SK-N-MC (cell line): ENCODE results near the gene PACRG.

Experiments
- DNase-seq: peaks from one replicate; pipeline ENCODE4 v3.0.0-alpha.2; 2011; ENCODE audit warnings: low read depth, low spot score
- H3K27ac ChIP-seq: fragments of 200-600 bp; sonication (generic); 2 replicates; pipeline ENCODE4 v1.5.1; 2016; ENCODE audit warnings: mixed run types
- H3K36me3 ChIP-seq: fragments of 200-600 bp; sonication (generic); 2 replicates; pipeline ENCODE4 v1.6.1; 2017; ENCODE audit warnings: antibody characterized with exemption, low read length, mixed read lengths; ENCODE audit not compliant: insufficient read depth
- H3K4me3 ChIP-seq: fragments of 200-600 bp; sonication (generic); 2 replicates; pipeline ENCODE4 v1.5.1; 2016
- H3K9ac ChIP-seq: fragments of 200-600 bp; sonication (generic); 2 replicates; pipeline ENCODE4 v1.8.0; 2017; ENCODE audit warnings: mixed run types, mixed read lengths; ENCODE audit not compliant: insufficient read length
- H3K9me3 ChIP-seq: fragments of 200-600 bp; sonication (generic); 2 replicates; pipeline ENCODE4 v1.6.1; 2017; ENCODE audit warnings: low read depth, mild to moderate bottlenecking, antibody characterized with exemption, low read length, moderate library complexity, mixed read lengths
- EZH2 ChIP-seq: fragments of 200-600 bp; sonication (generic); IDR thresholded peaks from one replicate; pipeline ENCODE4 v1.6.1; 2017; ENCODE audit warnings: antibody characterized with exemption
- FOXP2 ChIP-seq: optimal IDR thresholded peaks from 2 replicates; pipeline ENCODE3; 2011; ENCODE audit warnings: mild to moderate bottlenecking, moderate library complexity; ENCODE audit not compliant: insufficient read depth; ENCODE audit errors: extremely low read length, control extremely low read depth
- POLR2AphosphoS5 ChIP-seq: IDR thresholded peaks from 2 replicates; pipeline ENCODE4 v1.6.1; 2012; ENCODE audit warnings: mild to moderate bottlenecking, low read depth, low read length, borderline replicate concordance

Gene PACRG

DNA sequence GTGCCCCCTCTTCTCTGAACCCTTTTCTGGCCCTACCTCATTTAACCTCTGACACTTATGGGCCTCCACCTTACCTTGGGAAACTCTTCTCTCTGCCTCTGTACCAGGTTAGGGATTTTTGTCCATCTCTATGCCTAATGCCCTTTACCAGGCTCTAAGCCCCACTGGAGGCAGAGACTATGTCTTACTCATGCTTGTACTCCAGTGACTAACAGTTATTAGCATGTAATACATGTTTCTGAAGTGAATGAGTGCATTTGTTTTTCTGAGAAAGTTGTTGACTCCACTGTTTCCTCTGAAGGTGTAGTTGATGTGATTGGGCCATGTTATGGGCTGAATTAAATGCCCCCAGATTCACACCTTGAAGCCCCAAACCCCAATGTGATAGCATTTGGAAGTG is 234.3 kb downstream of the PACRG start:
- no peaks in the 10 kb centered on the region for H3K36me3 ChIP-seq
- no peak for TF ChIP-seq FOXP2
- TF ChIP-seq EZH2 = no peak
- no peak for TF ChIP-seq POLR2AphosphoS5
- no peak for DNase-seq
- no peak overlapping the region for H3K27ac ChIP-seq
- H3K9me3 ChIP-seq = no peaks in the 10 kb centered on the region
- H3K9ac ChIP-seq = no peak overlapping the region
- no peak overlapping the region for H3K4me3 ChIP-seq

GRCh38 chr6:162963861-162964260 is 236.1 kb downstream of the PACRG start:
- Histone ChIP-seq H3K9me3 (no peaks in the 10 kb centered on the region), H3K27ac (no peak overlapping the region), H3K4me3 (no peak overlapping the region), H3K36me3 (no peaks in the 10 kb centered on the region), H3K9ac (no peak overlapping the region)
- DNase-seq = no peak
- TF ChIP-seq POLR2AphosphoS5 = no peak
- no peak for TF ChIP-seq EZH2
- no peak for TF ChIP-seq FOXP2

- H3K4me3 ChIP-seq = no peak overlapping the region
- no peak overlapping the region for H3K27ac ChIP-seq
- peak; percentile 1 for DNase-seq
These were observed 236.8 kb downstream of the PACRG start for GRCh38 chr6:162964488-162965140.

DNA sequence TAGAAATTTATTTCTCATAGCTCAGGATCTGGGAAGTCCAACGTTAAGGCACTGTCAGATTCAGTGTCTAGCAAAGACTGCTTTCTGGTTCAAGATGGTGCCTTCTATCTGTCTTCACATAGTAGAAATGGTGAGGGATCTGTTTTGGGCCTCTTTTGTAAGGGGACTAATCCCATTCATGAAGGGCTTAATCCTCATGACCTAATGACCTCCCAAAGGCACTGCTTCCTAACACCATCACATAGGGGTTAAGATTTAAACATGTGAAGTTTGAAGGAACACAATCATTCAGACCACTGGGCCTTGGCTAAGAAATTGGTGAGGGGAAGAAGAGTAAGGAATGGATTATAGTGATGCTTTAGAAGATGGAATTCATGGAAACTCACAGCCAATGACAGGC is 237.6 kb downstream of the PACRG start:
- Histone ChIP-seq H3K27ac (no peak overlapping the region), H3K36me3 (no peaks in the 10 kb centered on the region), H3K4me3 (no peak overlapping the region), H3K9me3 (no peaks in the 10 kb centered on the region), H3K9ac (no peak overlapping the region)
- TF ChIP-seq FOXP2 (no peak), POLR2AphosphoS5 (no peak), EZH2 (no peak)
- DNase-seq = no peak

More at GRCh38 chr6:162964488-162965140, 236.8 kb downstream of the PACRG start:
- Histone ChIP-seq H3K36me3 (no peaks in the 10 kb centered on the region), H3K9ac (no peak overlapping the region), H3K9me3 (no peaks in the 10 kb centered on the region)
- TF ChIP-seq POLR2AphosphoS5 (no peak), EZH2 (no peak), FOXP2 (no peak)

- Histone ChIP-seq H3K27ac (no peak overlapping the region), H3K36me3 (no peaks in the 10 kb centered on the region), H3K4me3 (no peak overlapping the region), H3K9ac (no peak overlapping the region), H3K9me3 (no peaks in the 10 kb centered on the region)
- TF ChIP-seq POLR2AphosphoS5 (no peak), FOXP2 (no peak), EZH2 (no peak)
- no peak for DNase-seq
These were observed 242.5 kb downstream of the PACRG start for GRCh38 chr6:162970246-162970645.

- H3K9ac ChIP-seq = no peak overlapping the region
- no peak overlapping the region for H3K27ac ChIP-seq
- no peak for DNase-seq
- no peaks in the 10 kb centered on the region for H3K9me3 ChIP-seq
- H3K36me3 ChIP-seq = no peaks in the 10 kb centered on the region
- TF ChIP-seq FOXP2 (no peak), POLR2AphosphoS5 (no peak), EZH2 (no peak)
- no peak overlapping the region for H3K4me3 ChIP-seq
These were observed 243.6 kb downstream of the PACRG start for GRCh38 chr6:162971356-162971755.

GRCh38 chr6:162973151-162973872 is 245.5 kb downstream of the PACRG start:
- H3K9me3 ChIP-seq = no peaks in the 10 kb centered on the region
- H3K36me3 ChIP-seq = no peaks in the 10 kb centered on the region
- no peak overlapping the region for H3K27ac ChIP-seq
- no peak for TF ChIP-seq FOXP2
- TF ChIP-seq POLR2AphosphoS5 = no peak
- TF ChIP-seq EZH2 = no peak
- no peak for DNase-seq
- no peak overlapping the region for H3K9ac ChIP-seq
- H3K4me3 ChIP-seq = no peak overlapping the region

GRCh38 chr6:162973980-162974379 is 246.2 kb downstream of the PACRG start:
- H3K9ac ChIP-seq = no peak overlapping the region
- no peaks in the 10 kb centered on the region for H3K9me3 ChIP-seq
- no peaks in the 10 kb centered on the region for H3K36me3 ChIP-seq
- no peak overlapping the region for H3K4me3 ChIP-seq
- no peak for TF ChIP-seq FOXP2
- TF ChIP-seq POLR2AphosphoS5 = no peak
- no peak for TF ChIP-seq EZH2
- H3K27ac ChIP-seq = no peak overlapping the region
- DNase-seq = no peak
